Measurements from ENCODE around the gene KDM5A.

GRCh38 chr12:332581-333205 is 56.4 kb downstream of the KDM5A start:
- TF ChIP-seq CTCF (optimal IDR thresholded peaks at IDR 0.05 in 1 of 3, IDR thresholded peaks at IDR 0.05 in 1 of 3, conservative IDR thresholded peaks at IDR 0.05 in 1 of 3; ENCODE audit: extremely low read depth in 1 of 3, insufficient read depth in 2 of 3, low read length in 3 of 3) (no peak), EZH2 (IDR thresholded peaks at IDR 0.05; ENCODE audit: low read length) (no peak)

Data from keratinocyte (primary cell).